Measurements from ENCODE around the gene DACT3.

- TF ChIP-seq CTCF (IDR thresholded peaks at IDR 0.05): no peak
- TF ChIP-seq POLR2AphosphoS5 (IDR thresholded peaks at IDR 0.05): no peak
- TF ChIP-seq EP300 (IDR thresholded peaks at IDR 0.05): no peak
Observed at GRCh38 chr19:46621191-46622117, 39.5 kb downstream of the DACT3 start.

Measured in stomach (tissue), 4 donors.